ENCODE data around the gene NHERF1.

Gene NHERF1

GRCh38 chr17:74750327-74751069, 2.1 kb downstream of the NHERF1 start:
- DNase-seq = peak; percentile 71

GRCh38 chr17:74752415-74752814, 4.0 kb downstream of the NHERF1 start:
- DNase-seq = no peak

GRCh38 chr17:74752822-74753401, 4.5 kb downstream of the NHERF1 start:
- DNase-seq = no peak

- peak; percentile 70 for DNase-seq
These were observed 6.4 kb downstream of the NHERF1 start for GRCh38 chr17:74754832-74755231.

GRCh38 chr17:74755533-74755932, 7.1 kb downstream of the NHERF1 start:
- no peak for DNase-seq

GRCh38 chr17:74756891-74757290, 8.5 kb downstream of the NHERF1 start:
- DNase-seq = no peak

GRCh38 chr17:74757502-74757901, 9.1 kb downstream of the NHERF1 start:
- DNase-seq = no peak

- no peak for DNase-seq
These were observed 9.8 kb downstream of the NHERF1 start for GRCh38 chr17:74757931-74758847.

GRCh38 chr17:74758848-74759168, 10.4 kb downstream of the NHERF1 start:
- no peak for DNase-seq

- DNase-seq = peak; percentile 83
These were observed 10.9 kb downstream of the NHERF1 start for GRCh38 chr17:74759243-74759801.

- DNase-seq = no peak
These were observed 11.5 kb downstream of the NHERF1 start for GRCh38 chr17:74759941-74760340.

- no peak for DNase-seq
These were observed 12.1 kb downstream of the NHERF1 start for GRCh38 chr17:74760404-74761105.

- no peak for DNase-seq
These were observed 13.0 kb downstream of the NHERF1 start for GRCh38 chr17:74761419-74761818.

GRCh38 chr17:74761931-74762330, 13.5 kb downstream of the NHERF1 start:
- DNase-seq = no peak

GRCh38 chr17:74763565-74764387, 15.3 kb downstream of the NHERF1 start:
- DNase-seq = no peak

GRCh38 chr17:74764751-74765286, 16.4 kb downstream of the NHERF1 start:
- no peak for DNase-seq

GRCh38 chr17:74766413-74766812, 18.0 kb downstream of the NHERF1 start:
- DNase-seq = no peak

- DNase-seq = no peak
These were observed 18.7 kb downstream of the NHERF1 start for GRCh38 chr17:74767111-74767516.

GRCh38 chr17:74768069-74768762, 19.8 kb downstream of the NHERF1 start:
- no peak for DNase-seq

GRCh38 chr17:74768763-74769114, 20.3 kb downstream of the NHERF1 start:
- DNase-seq = no peak

- DNase-seq = no peak
These were observed 20.9 kb downstream of the NHERF1 start for GRCh38 chr17:74769266-74769855.
